IgD-negative memory B cell (primary cell): ENCODE data around the gene PHLDB3. TPM values are rescaled to one million over a fixed set of nuclear protein-coding genes. Genes with fewer than 3 reads are reported as not detected.
"Not testable (repeated sequence)": the region's sequence is repeated elsewhere in the genome, so short reads cannot be mapped to it uniquely, and the experiment has no call there.

ENCODE experiments used
- H3K27ac Mint-ChIP-seq, 3 donors: one replicate each; pipeline ENCODE4 v1.8.0; 2020 to 2022; ENCODE audit warnings: mild to moderate bottlenecking in 3 of 3, mixed read lengths in 3 of 3, moderate library complexity in 1 of 3
- H3K27me3 Mint-ChIP-seq: one replicate; pipeline ENCODE4 v1.8.0; 2021; ENCODE audit warnings: mixed read lengths
- H3K36me3 Mint-ChIP-seq: one replicate; pipeline ENCODE4 v1.8.0; 2020; ENCODE audit warnings: mild to moderate bottlenecking, mixed read lengths
- H3K4me1 Mint-ChIP-seq, 3 donors: one replicate each; pipeline ENCODE4 v1.8.0; 2020 to 2022; ENCODE audit warnings: mixed read lengths in 3 of 3, mild to moderate bottlenecking in 1 of 3
- H3K4me3 Mint-ChIP-seq, 4 donors: one replicate each; pipeline ENCODE4 v1.8.0; 2020 to 2022; ENCODE audit warnings: mild to moderate bottlenecking in 4 of 4, mixed read lengths in 4 of 4, moderate library complexity in 3 of 4
- H3K9me3 Mint-ChIP-seq, 3 donors: one replicate each; pipeline ENCODE4 v1.8.0; 2020 to 2021; ENCODE audit warnings: mixed read lengths in 3 of 3, mild to moderate bottlenecking in 1 of 3
- polyA plus RNA-seq: library from polyadenylated mRNA; unstranded; fragments of 300-500 nt; fragmentation: Illumina TruSeq; gene quantifications from one replicate; pipeline ENCODE4 v1.2.3, GENCODE V29; 2021

PHLDB3 gene
- polyA plus RNA-seq, 1 donor from 2014 or later: 6.8 TPM

GRCh38 chr19:43519436-43520088 is 15.0 kb upstream of the PHLDB3 start:
- Mint-ChIP-seq H3K36me3 (no peaks in the 10 kb centered on the region), H3K27ac (peak overlapping the region; percentile 1 to 50 (median 34)), H3K4me1 (peaks cover 11 to 15% (median 13%) of the 10 kb centered on the region in 3 donors), H3K9me3 (no peaks in the 10 kb centered on the region), H3K27me3 (no peaks in the 10 kb centered on the region), H3K4me3 (peak overlapping the region; percentile 14 to 90 (median 48))

GRCh38 chr19:43518051-43518450 is 13.5 kb upstream of the PHLDB3 start:
- Mint-ChIP-seq H3K4me3 (peak overlapping the region in 3 of 4 donors; percentile 63 to 90 (median 73)), H3K27ac (peak overlapping the region; percentile 59 to 92 (median 85)), H3K9me3 (no peaks in the 10 kb centered on the region), H3K4me1 (peaks cover 11 to 15% (median 13%) of the 10 kb centered on the region in 3 donors), H3K27me3 (no peaks in the 10 kb centered on the region), H3K36me3 (no peaks in the 10 kb centered on the region)

DNA sequence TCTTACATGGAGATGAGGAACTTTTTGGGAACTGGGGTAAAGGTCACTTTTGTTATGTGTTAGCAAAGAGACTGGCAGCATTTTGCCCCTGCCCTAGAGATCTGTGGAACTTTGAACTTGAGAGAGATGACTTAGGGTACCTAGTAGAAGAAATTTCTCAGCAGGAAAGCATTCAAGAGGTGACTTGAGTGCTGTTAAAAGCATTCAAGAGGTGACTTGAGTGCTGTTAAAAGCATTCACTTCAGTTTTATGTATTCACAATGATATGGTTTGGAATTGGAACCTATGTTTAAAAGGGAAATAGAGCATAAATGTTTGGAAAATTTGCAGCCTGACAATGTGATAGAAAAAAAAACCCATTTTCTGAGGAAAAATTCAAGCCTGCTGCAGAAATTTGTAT is 7.9 kb upstream of the PHLDB3 start:
- not testable (repeated sequence) for H3K4me1 Mint-ChIP-seq, H3K4me3 Mint-ChIP-seq, H3K36me3 Mint-ChIP-seq, H3K9me3 Mint-ChIP-seq, H3K27ac Mint-ChIP-seq, H3K27me3 Mint-ChIP-seq

GRCh38 chr19:43511324-43511723 is 6.8 kb upstream of the PHLDB3 start:
- Mint-ChIP-seq H3K9me3 (no peaks in the 10 kb centered on the region), H3K4me1 (peaks cover 0 to 5% (median 0%) of the 10 kb centered on the region in 3 donors), H3K27me3 (no peaks in the 10 kb centered on the region), H3K27ac (no peak overlapping the region), H3K36me3 (peaks cover 9% of the 10 kb centered on the region), H3K4me3 (peak overlapping the region in 1 of 4 donors; percentile 10)

- Mint-ChIP-seq H3K27ac (no peak overlapping the region), H3K27me3 (no peaks in the 10 kb centered on the region), H3K4me3 (peak overlapping the region in 2 of 4 donors; percentile 7 to 10), H3K9me3 (no peaks in the 10 kb centered on the region), H3K4me1 (peaks cover 0 to 5% (median 0%) of the 10 kb centered on the region in 3 donors), H3K36me3 (peaks cover 9% of the 10 kb centered on the region)
Observed at GRCh38 chr19:43510713-43511112, 6.2 kb upstream of the PHLDB3 start.

DNA sequence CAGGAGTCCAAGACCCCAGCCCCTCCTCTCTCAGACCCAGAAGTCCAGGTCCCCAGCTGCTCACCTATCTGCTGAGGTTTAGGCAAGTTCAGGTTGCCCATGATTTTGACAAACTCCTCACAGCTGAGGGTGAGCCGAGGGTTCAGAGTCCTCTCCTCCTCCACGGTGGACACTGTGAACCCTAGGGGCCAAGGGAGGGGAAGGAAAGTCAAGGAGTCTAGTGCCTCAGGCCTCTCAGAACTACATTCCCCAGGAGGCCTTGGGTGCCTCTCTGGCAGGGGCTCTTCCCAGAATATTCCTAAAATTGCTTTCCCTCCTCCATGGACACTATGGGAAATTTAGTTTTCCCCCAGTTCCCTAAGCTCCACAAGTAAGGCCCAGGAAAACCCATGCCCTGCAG is 3.3 kb upstream of the PHLDB3 start:
- H3K27ac Mint-ChIP-seq: peak overlapping the region in 1 of 3 donors; percentile 85
- H3K36me3 Mint-ChIP-seq: peaks cover 9% of the 10 kb centered on the region
- no peaks in the 10 kb centered on the region for H3K9me3 Mint-ChIP-seq
- H3K4me1 Mint-ChIP-seq: peaks cover 9 to 16% (median 9%) of the 10 kb centered on the region in 3 donors
- H3K27me3 Mint-ChIP-seq: no peaks in the 10 kb centered on the region
- peak overlapping the region in 1 of 4 donors; percentile 65 for H3K4me3 Mint-ChIP-seq

GRCh38 chr19:43506629-43507028 is 2.1 kb upstream of the PHLDB3 start:
- H3K27ac Mint-ChIP-seq: no peak overlapping the region
- no peaks in the 10 kb centered on the region for H3K9me3 Mint-ChIP-seq
- H3K36me3 Mint-ChIP-seq: peaks cover 7% of the 10 kb centered on the region
- H3K27me3 Mint-ChIP-seq: no peaks in the 10 kb centered on the region
- H3K4me1 Mint-ChIP-seq: peaks cover 11 to 18% (median 11%) of the 10 kb centered on the region in 3 donors
- no peak overlapping the region for H3K4me3 Mint-ChIP-seq

GRCh38 chr19:43505941-43506340 is 1.4 kb upstream of the PHLDB3 start:
- Mint-ChIP-seq H3K4me1 (peaks cover 11 to 18% (median 11%) of the 10 kb centered on the region in 3 donors), H3K27me3 (no peaks in the 10 kb centered on the region), H3K36me3 (peaks cover 3% of the 10 kb centered on the region), H3K4me3 (peak overlapping the region; percentile 28 to 60 (median 55)), H3K27ac (peak overlapping the region in 1 of 3 donors; percentile 23), H3K9me3 (no peaks in the 10 kb centered on the region)

DNA sequence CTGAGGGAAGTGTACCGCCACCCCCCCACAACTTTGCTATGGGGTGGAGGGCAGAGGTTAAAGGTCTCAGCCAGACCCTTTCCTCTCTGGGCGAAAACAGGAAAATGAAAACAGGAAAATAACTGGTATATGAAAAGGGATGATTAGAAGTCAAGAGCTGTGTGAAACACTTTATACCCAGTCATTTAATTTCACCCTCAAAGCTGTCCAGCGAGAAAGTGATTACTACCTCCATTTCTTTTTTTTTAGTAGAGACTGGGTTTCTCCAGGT is 575 bp upstream of the PHLDB3 start:
- peaks cover 11 to 15% (median 13%) of the 10 kb centered on the region in 3 donors for H3K4me1 Mint-ChIP-seq
- H3K27me3 Mint-ChIP-seq: no peaks in the 10 kb centered on the region
- no peaks in the 10 kb centered on the region for H3K36me3 Mint-ChIP-seq
- peak overlapping the region in 3 of 4 donors; percentile 28 to 97 (median 94) for H3K4me3 Mint-ChIP-seq
- no peaks in the 10 kb centered on the region for H3K9me3 Mint-ChIP-seq
- peak overlapping the region; percentile 39 to 98 (median 95) for H3K27ac Mint-ChIP-seq

DNA sequence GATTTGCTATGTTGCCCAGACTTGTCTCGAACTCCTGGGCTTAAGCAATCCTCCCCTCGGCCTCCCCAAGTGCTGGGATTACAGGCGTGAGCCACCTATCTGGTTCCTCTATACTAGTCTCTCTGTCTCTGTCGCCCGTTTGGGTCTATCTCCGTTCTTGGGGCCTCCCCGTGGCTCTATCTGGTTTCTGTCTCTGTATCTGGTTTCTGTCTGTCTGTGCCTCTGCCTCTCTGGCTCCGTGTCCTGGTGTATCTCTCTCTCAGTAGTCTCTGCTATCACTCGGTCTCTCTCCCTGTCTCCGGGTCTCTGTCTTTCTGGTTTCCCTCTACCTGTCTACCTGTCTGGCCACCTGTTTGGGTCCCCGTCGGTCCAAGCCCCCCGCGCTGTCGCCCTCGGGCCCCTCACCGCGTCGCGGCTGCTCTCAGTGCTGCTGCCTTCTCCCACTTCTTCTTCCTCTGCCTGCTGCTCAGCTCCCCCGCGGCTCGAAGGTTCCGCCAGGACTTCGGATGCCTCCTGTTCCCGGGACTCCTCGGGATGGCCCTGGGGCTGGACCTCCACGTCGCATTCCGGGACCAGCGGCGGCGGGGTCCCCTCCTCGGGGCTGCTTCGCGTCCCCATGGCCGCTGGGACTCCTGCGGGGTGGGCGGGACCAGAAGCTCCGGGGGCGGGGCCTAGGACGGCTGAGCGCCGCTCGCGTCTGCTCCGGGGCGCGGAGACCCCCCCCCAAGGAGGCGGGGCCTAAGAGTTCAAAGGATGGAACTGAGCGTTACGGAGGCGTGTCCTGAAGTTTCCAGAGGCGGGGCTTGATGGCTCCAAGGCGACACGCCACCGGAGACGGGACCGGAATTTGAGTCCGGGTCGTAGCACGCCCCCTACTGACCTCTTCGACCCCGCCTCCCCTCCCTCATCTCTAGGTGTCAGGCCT is 783 bp downstream of the PHLDB3 start:
- Mint-ChIP-seq H3K9me3 (no peaks in the 10 kb centered on the region), H3K4me1 (peaks cover 11 to 18% (median 13%) of the 10 kb centered on the region in 3 donors), H3K36me3 (peaks cover 4% of the 10 kb centered on the region), H3K27ac (peak overlapping the region; percentile 95 to 98 (median 98)), H3K27me3 (no peaks in the 10 kb centered on the region), H3K4me3 (peak overlapping the region; percentile 94 to 99 (median 97))

DNA sequence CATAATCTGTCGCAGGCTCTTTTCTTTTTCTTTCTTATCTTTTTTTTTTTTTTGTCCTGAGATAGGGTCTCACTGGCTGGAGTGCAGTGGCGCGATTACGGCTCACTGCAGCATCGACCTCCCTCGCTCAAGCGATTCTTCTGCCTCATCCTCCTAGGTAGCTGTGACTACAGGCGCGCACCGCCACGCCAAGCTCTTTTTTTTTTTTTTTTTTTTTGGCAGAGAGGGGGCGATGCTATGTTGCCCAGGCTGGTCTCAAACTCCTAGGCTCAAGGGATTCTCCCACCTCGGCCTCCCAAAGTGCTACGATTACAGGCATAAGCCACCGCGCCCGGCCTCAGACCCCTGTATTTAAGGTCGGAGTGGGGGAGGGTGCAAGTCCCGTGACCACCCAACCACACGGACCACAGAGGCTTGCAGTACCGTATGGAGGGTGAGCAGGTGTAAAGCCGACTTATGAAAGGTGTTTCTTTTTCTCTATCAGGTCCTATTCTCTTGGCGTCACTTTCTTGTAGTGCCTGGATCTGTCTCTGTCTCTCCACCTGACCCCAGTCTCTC is 2.0 kb downstream of the PHLDB3 start:
- peaks cover 6% of the 10 kb centered on the region for H3K36me3 Mint-ChIP-seq
- H3K27me3 Mint-ChIP-seq: no peaks in the 10 kb centered on the region
- H3K4me1 Mint-ChIP-seq: peaks cover 13 to 22% (median 14%) of the 10 kb centered on the region in 3 donors
- peak overlapping the region in 3 of 4 donors; percentile 78 to 97 (median 97) for H3K4me3 Mint-ChIP-seq
- H3K27ac Mint-ChIP-seq: peak overlapping the region; percentile 49 to 98 (median 98)
- no peaks in the 10 kb centered on the region for H3K9me3 Mint-ChIP-seq

- Mint-ChIP-seq H3K4me3 (peak overlapping the region in 1 of 4 donors; percentile 97), H3K27me3 (no peaks in the 10 kb centered on the region), H3K9me3 (no peaks in the 10 kb centered on the region), H3K4me1 (peaks cover 13 to 22% (median 14%) of the 10 kb centered on the region in 3 donors), H3K27ac (peak overlapping the region in 1 of 3 donors; percentile 14), H3K36me3 (peaks cover 6% of the 10 kb centered on the region)
Observed at GRCh38 chr19:43501661-43502418, 2.7 kb downstream of the PHLDB3 start.

- H3K36me3 Mint-ChIP-seq: peaks cover 8% of the 10 kb centered on the region
- H3K4me1 Mint-ChIP-seq: peaks cover 9 to 17% (median 14%) of the 10 kb centered on the region in 3 donors
- no peak overlapping the region for H3K27ac Mint-ChIP-seq
- no peaks in the 10 kb centered on the region for H3K9me3 Mint-ChIP-seq
- no peaks in the 10 kb centered on the region for H3K27me3 Mint-ChIP-seq
- H3K4me3 Mint-ChIP-seq: peak overlapping the region in 1 of 4 donors; percentile 65
Observed at GRCh38 chr19:43499042-43499441, 5.5 kb downstream of the PHLDB3 start.

- Mint-ChIP-seq H3K4me3 (peak overlapping the region in 2 of 4 donors; percentile 65 to 74), H3K9me3 (no peaks in the 10 kb centered on the region), H3K27ac (peak overlapping the region in 1 of 3 donors; percentile 46), H3K4me1 (peaks cover 8 to 14% (median 10%) of the 10 kb centered on the region in 3 donors), H3K27me3 (no peaks in the 10 kb centered on the region), H3K36me3 (peaks cover 8% of the 10 kb centered on the region)
Observed at GRCh38 chr19:43498233-43498842, 6.2 kb downstream of the PHLDB3 start.
